K562 (cell line): Measurements from ENCODE around the gene RASSF3. TPM values are rescaled to one million over a fixed set of nuclear protein-coding genes. Genes with fewer than 3 reads are reported as not detected.

Source experiments
- C11orf30 ChIP-seq: fragments of 450-650 bp; IDR thresholded peaks from 2 replicates; pipeline ENCODE4 v1.6.1; 2016; ENCODE audit warnings: low read depth, mild to moderate bottlenecking
- CBFB ChIP-seq: sonication (generic); formaldehyde crosslinking; IDR thresholded peaks from 2 replicates; pipeline ENCODE4 v1.4.0; 2020; ENCODE audit warnings: mild to moderate bottlenecking, missing genetic modification reagents
- CBX3 ChIP-seq, 2 experiments: IDR thresholded peaks; 1 replicate in 1 of 2; 2 replicates in 1 of 2; pipeline ENCODE4 v1.6.1; 2012; ENCODE audit warnings: inconsistent platforms in 2 of 2, low read length in 2 of 2, borderline replicate concordance in 1 of 2, control low read depth in 1 of 2
- COPS2 ChIP-seq: fragments of 450-650 bp; conservative IDR thresholded peaks from 2 replicates; pipeline ENCODE4 v1.6.1; 2016; ENCODE audit warnings: mild to moderate bottlenecking, moderate library complexity
- CTBP1 ChIP-seq: fragments of 450-650 bp; IDR thresholded peaks from 2 replicates; pipeline ENCODE4 v1.6.1; 2016; ENCODE audit warnings: borderline replicate concordance
- ETV6 ChIP-seq, 3 experiments: fragments of 150-350 bp in 1 of 3; sonication (generic) in 1 of 3; formaldehyde crosslinking in 1 of 3; IDR thresholded peaks; 2 replicates each; pipeline versions ENCODE4 v1.6.1 to v1.8.0; 2014 to 2022; ENCODE audit warnings: borderline replicate concordance in 2 of 3, low read depth in 2 of 3, antibody characterized with exemption in 1 of 3, low read length in 1 of 3, mild to moderate bottlenecking in 1 of 3, missing genetic modification reagents in 1 of 3
- FOXK2 ChIP-seq, 2 experiments: fragments of 450-650 bp; IDR thresholded peaks in 1 of 2; conservative IDR thresholded peaks in 1 of 2; 2 replicates each; pipeline ENCODE4 v1.6.1; 2016; ENCODE audit warnings: low read depth in 2 of 2, mild to moderate bottlenecking in 1 of 2
- GTF2B ChIP-seq: IDR thresholded peaks from 2 replicates; pipeline ENCODE4 v1.6.1; 2011; ENCODE audit not compliant: insufficient read length; ENCODE audit errors: extremely low read depth
- KDM2B ChIP-seq: fragments of 250-450 bp; sonication (Bioruptor Pico); IDR thresholded peaks from 2 replicates; pipeline ENCODE4 v1.8.0; 2021; ENCODE audit warnings: mild to moderate bottlenecking, moderate library complexity
- MBD2 ChIP-seq: sonication (generic); IDR thresholded peaks from 2 replicates; pipeline ENCODE4 v1.6.1; 2016; ENCODE audit warnings: low read depth, borderline replicate concordance
- RFX1 ChIP-seq: fragments of 450-650 bp; IDR thresholded peaks from 2 replicates; pipeline ENCODE4 v1.6.1; 2016; ENCODE audit warnings: mild to moderate bottlenecking, moderate library complexity
- SMAD3 ChIP-seq: fragments of 450-650 bp; formaldehyde crosslinking; conservative IDR thresholded peaks from 2 replicates; pipeline ENCODE4 v1.4.0; 2020; ENCODE audit warnings: mild to moderate bottlenecking
- SREBF2 ChIP-seq: sonication (generic); formaldehyde crosslinking; IDR thresholded peaks from 2 replicates; pipeline ENCODE4 v1.4.0; 2020; ENCODE audit warnings: mild to moderate bottlenecking, missing genetic modification reagents
- TCF7L2 ChIP-seq: fragments of 150-350 bp; IDR thresholded peaks from 2 replicates; pipeline ENCODE4 v1.6.1; 2016; ENCODE audit warnings: low read depth, mild to moderate bottlenecking, low read length, moderate library complexity
- YY1 ChIP-seq, 3 experiments: IDR thresholded peaks; 2 replicates each; pipeline ENCODE4 v1.6.1; 2011; ENCODE audit warnings: low read length in 2 of 3, mild to moderate bottlenecking in 2 of 3, moderate library complexity in 2 of 3, borderline replicate concordance in 1 of 3, control low read depth in 1 of 3, low read depth in 1 of 3; ENCODE audit not compliant: insufficient read depth in 3 of 3, insufficient replicate concordance in 2 of 3, control insufficient read depth in 1 of 3, insufficient read length in 1 of 3; ENCODE audit errors: extremely low read depth in 1 of 3
- ZC3H8 ChIP-seq: fragments of 450-650 bp; IDR thresholded peaks from 2 replicates; pipeline ENCODE4 v1.6.1; 2017
- ZNF146 ChIP-seq: IDR thresholded peaks from one replicate; pipeline ENCODE4 v1.6.1; 2018; ENCODE audit warnings: missing compliant biosample characterization; ENCODE audit not compliant: unreplicated experiment
- polyA plus RNA-seq, 8 experiments: library from polyadenylated mRNA; depleted of rRNA in 4 of 8; stranded (reverse) in 5 of 8; unstranded in 3 of 8; fragments of >200 nt; fragmentation: Nextera tagmentation in 2 of 8; fragmentation: Illumina TruSeq in 1 of 8; extraction: Ambion mirVana in 2 of 8; extraction: Trizol in 1 of 8; gene quantifications; 2 replicates each; pipeline versions ENCODE4 v1.2.1 to v1.2.3, GENCODE V29; 2011 to 2014; ENCODE audit warnings: inconsistent platforms in 1 of 8, missing spikeins in 1 of 8
- total RNA-seq, 7 experiments: library from RNA; depleted of rRNA in 6 of 7; stranded (reverse); fragments of >200 nt in 6 of 7; fragmentation: Illumina TruSeq in 2 of 7; extraction: Trizol in 2 of 7; gene quantifications; 2 replicates each; pipeline versions ENCODE4 v1.2.1 to v1.2.3, GENCODE V29; 2011 to 2021; ENCODE audit warnings: low replicate concordance in 1 of 7
- TF ChIP-seq, protein P1 (sequence below): IDR thresholded peaks from 2 replicates; pipeline ENCODE4 v1.6.1; 2012; ENCODE audit warnings: low read depth, low read length, improper control_type of control experiment, borderline replicate concordance
- TF ChIP-seq, protein P2 (sequence below): fragments of 250-450 bp; sonication (Bioruptor Pico); IDR thresholded peaks from 2 replicates; pipeline ENCODE4 v1.4.0; 2020
- TF ChIP-seq, protein P3 (sequence below): fragments of 450-650 bp; formaldehyde crosslinking; IDR thresholded peaks from 2 replicates; pipeline ENCODE4 v1.4.0; 2022; ENCODE audit warnings: mild to moderate bottlenecking, moderate library complexity
- TF ChIP-seq, protein P4 (sequence below): fragments of 450-650 bp; conservative IDR thresholded peaks from 2 replicates; pipeline ENCODE4 v1.6.1; 2016; ENCODE audit warnings: missing genetic modification characterization, low read depth, mild to moderate bottlenecking, control low read depth, missing compliant biosample characterization

The RASSF3 gene
- total and polyA plus RNA-seq, 9 of the 15 experiments (the other 6 are each of a cell fraction or from before 2014, with no cell fraction given), result 3.7 to 39.2 (median 20.2) TPM

GRCh38 chr12:64618953-64619590, 8.8 kb downstream of the RASSF3 start (continued):
- TF ChIP-seq, protein P1, sequence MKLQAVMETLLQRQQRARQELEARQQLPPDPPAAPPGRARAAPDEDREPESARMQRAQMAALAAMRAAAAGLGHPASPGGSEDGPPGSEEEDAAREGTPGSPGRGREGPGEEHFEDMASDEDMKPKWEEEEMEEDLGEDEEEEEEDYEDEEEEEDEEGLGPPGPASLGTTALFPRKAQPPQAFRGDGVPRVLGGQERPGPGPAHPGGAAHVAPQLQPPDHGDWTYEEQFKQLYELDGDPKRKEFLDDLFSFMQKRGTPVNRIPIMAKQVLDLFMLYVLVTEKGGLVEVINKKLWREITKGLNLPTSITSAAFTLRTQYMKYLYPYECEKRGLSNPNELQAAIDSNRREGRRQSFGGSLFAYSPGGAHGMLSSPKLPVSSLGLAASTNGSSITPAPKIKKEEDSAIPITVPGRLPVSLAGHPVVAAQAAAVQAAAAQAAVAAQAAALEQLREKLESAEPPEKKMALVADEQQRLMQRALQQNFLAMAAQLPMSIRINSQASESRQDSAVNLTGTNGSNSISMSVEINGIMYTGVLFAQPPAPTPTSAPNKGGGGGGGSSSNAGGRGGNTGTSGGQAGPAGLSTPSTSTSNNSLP, result peak; percentile 37; the same call in 1 of the 2 replicates
- TF ChIP-seq ZNF146 (CRISPR knock-in tag) (no peak), COPS2 (no peak), RFX1 (no peak), CBFB (CRISPR knock-in tag) (no peak), KDM2B (CRISPR knock-in tag) (no peak), C11orf30 (no peak), ETV6 (IDR thresholded peaks at IDR 0.05; ENCODE audit: borderline replicate concordance in 1 of 2, low read depth in 2 of 2, low read length in 1 of 2) (no peak), ETV6 (CRISPR knock-in tag; IDR thresholded peaks at IDR 0.05; ENCODE audit: borderline replicate concordance) (no peak), FOXK2 (conservative IDR thresholded peaks at IDR 0.05 in 1 of 2, IDR thresholded peaks at IDR 0.05 in 1 of 2; ENCODE audit: low read depth in 2 of 2) (no peak), MBD2 (0 out of 2 replicates have a peak, but pooled peaks have one; percentile 33), SREBF2 (CRISPR knock-in tag) (no peak), SMAD3 (CRISPR knock-in tag) (no peak), ZC3H8 (no peak), YY1 (IDR thresholded peaks at IDR 0.05; ENCODE audit: borderline replicate concordance in 1 of 3, control insufficient read depth in 1 of 3, extremely low read depth in 1 of 3, insufficient read depth in 3 of 3, insufficient read length in 1 of 3, insufficient replicate concordance in 2 of 3, low read depth in 1 of 3, low read length in 2 of 3) (no peak), GTF2B (no peak), CTBP1 (peak; percentile 38; the same call in 1 of the 2 replicates), TCF7L2 (no peak), CBX3 (IDR thresholded peaks at IDR 0.05; ENCODE audit: borderline replicate concordance in 1 of 2, low read length in 2 of 2) (peak in 1 of 2 experiments; percentile 58; a peak in 1 of 3 replicates)
- TF ChIP-seq, protein P2, sequence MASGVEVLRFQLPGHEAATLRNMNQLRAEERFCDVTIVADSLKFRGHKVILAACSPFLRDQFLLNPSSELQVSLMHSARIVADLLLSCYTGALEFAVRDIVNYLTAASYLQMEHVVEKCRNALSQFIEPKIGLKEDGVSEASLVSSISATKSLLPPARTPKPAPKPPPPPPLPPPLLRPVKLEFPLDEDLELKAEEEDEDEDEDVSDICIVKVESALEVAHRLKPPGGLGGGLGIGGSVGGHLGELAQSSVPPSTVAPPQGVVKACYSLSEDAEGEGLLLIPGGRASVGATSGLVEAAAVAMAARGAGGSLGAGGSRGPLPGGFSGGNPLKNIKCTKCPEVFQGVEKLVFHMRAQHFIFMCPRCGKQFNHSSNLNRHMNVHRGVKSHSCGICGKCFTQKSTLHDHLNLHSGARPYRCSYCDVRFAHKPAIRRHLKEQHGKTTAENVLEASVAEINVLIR, result no peak
- TF ChIP-seq, protein P3, sequence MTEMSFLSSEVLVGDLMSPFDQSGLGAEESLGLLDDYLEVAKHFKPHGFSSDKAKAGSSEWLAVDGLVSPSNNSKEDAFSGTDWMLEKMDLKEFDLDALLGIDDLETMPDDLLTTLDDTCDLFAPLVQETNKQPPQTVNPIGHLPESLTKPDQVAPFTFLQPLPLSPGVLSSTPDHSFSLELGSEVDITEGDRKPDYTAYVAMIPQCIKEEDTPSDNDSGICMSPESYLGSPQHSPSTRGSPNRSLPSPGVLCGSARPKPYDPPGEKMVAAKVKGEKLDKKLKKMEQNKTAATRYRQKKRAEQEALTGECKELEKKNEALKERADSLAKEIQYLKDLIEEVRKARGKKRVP (CRISPR knock-in tag), result no peak
- TF ChIP-seq, protein P4, sequence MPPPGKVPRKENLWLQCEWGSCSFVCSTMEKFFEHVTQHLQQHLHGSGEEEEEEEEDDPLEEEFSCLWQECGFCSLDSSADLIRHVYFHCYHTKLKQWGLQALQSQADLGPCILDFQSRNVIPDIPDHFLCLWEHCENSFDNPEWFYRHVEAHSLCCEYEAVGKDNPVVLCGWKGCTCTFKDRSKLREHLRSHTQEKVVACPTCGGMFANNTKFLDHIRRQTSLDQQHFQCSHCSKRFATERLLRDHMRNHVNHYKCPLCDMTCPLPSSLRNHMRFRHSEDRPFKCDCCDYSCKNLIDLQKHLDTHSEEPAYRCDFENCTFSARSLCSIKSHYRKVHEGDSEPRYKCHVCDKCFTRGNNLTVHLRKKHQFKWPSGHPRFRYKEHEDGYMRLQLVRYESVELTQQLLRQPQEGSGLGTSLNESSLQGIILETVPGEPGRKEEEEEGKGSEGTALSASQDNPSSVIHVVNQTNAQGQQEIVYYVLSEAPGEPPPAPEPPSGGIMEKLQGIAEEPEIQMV (tag), result no peak
